B cell (primary cell): Measurements from ENCODE around the gene KIRREL1. TPM values are rescaled to one million over a fixed set of nuclear protein-coding genes. Genes with fewer than 3 reads are reported as not detected.

Experiments used
- ATAC-seq: fragments of 200-7000 bp; cut with Tn5 transposase; one replicate; pipeline ENCODE4 v1.10.0; 2021; ENCODE audit warnings: low read depth, mild to moderate bottlenecking, moderate number of reproducible peaks, moderate library complexity
- CTCF ChIA-PET: fragments of 350-600 bp; sonication (Branson Sonifier 250); formaldehyde crosslinking; loops from one replicate; lab custom pipeline; 2021; ENCODE audit warnings: antibody characterized with exemption, inconsistent platforms; lab: Charles Lee
- POLR2A ChIA-PET: fragments of 350-600 bp; sonication (Branson Sonifier 250); formaldehyde crosslinking; loops from one replicate; lab custom pipeline; 2021; ENCODE audit warnings: antibody characterized with exemption; lab: Charles Lee
- DNase-seq: peaks from one replicate; pipeline ENCODE4 v3.0.0; 2013
- H2AFZ ChIP-seq: 2 replicates; pipeline ENCODE4 v1.6.1; 2012; ENCODE audit warnings: mild to moderate bottlenecking, low read depth, low read length; ENCODE audit not compliant: insufficient read depth, poor library complexity, severe bottlenecking
- H3K27ac ChIP-seq, 2 donors: 1 replicate in 1 of 2; 2 replicates in 1 of 2; pipeline ENCODE4 v1.5.1; 2012 to 2013; ENCODE audit warnings: low read length in 2 of 2, mild to moderate bottlenecking in 2 of 2, moderate library complexity in 1 of 2
- H3K27me3 ChIP-seq, 4 experiments: fragments of 200-600 bp in 1 of 4; sonication (generic) in 1 of 4; replicated peaks in 1 of 4; 1 replicate in 2 of 4; 2 replicates in 2 of 4; pipeline versions ENCODE4 v1.6.1 to v1.7.0; 2013 to 2016; ENCODE audit warnings: low read length in 3 of 4, mild to moderate bottlenecking in 2 of 4, mixed read lengths in 1 of 4, moderate library complexity in 1 of 4; ENCODE audit not compliant: insufficient read depth in 4 of 4, control insufficient read depth in 3 of 4; ENCODE audit errors: control extremely low read depth in 1 of 4
- H3K36me3 ChIP-seq, 2 experiments: replicated peaks in 1 of 2; 1 replicate in 1 of 2; 2 replicates in 1 of 2; pipeline versions ENCODE4 v1.6.1 to v1.7.1; 2013; ENCODE audit warnings: low read length in 1 of 2; ENCODE audit not compliant: insufficient read depth in 2 of 2, control insufficient read depth in 1 of 2; ENCODE audit errors: control extremely low read depth in 1 of 2, extremely low read depth in 1 of 2
- H3K4me1 ChIP-seq, 2 donors: fragments of 200-600 bp in 1 of 2; sonication (generic) in 1 of 2; 1 replicate in 1 of 2; 2 replicates in 1 of 2; pipeline versions ENCODE4 v1.5.1 to v1.6.1; 2013 to 2017; ENCODE audit warnings: low read length in 2 of 2; ENCODE audit not compliant: control insufficient read depth in 2 of 2, insufficient read depth in 2 of 2
- H3K4me2 ChIP-seq: replicated peaks from 2 replicates; pipeline ENCODE3; 2012; ENCODE audit warnings: mild to moderate bottlenecking, low read depth, low read length; ENCODE audit not compliant: poor library complexity, severe bottlenecking
- H3K4me3 ChIP-seq, 5 experiments: fragments of 200-600 bp in 1 of 5; sonication (generic) in 1 of 5; 1 replicate in 3 of 5; 2 replicates in 2 of 5; pipeline versions ENCODE4 v1.5.1 to v1.7.0; 2011 to 2016; ENCODE audit warnings: low read length in 4 of 5, mild to moderate bottlenecking in 4 of 5, low read depth in 2 of 5, control low read depth in 1 of 5, moderate library complexity in 1 of 5; ENCODE audit not compliant: insufficient read depth in 1 of 5; ENCODE audit errors: control extremely low read depth in 1 of 5, extremely low read depth in 1 of 5
- H3K79me2 ChIP-seq: fragments of 200-600 bp; sonication (generic); one replicate; pipeline ENCODE4 v1.6.0; 2016; ENCODE audit warnings: low read length; ENCODE audit not compliant: control insufficient read depth, insufficient read depth
- H3K9ac ChIP-seq: fragments of 200-600 bp; sonication (generic); 2 replicates; pipeline ENCODE4 v1.6.1; 2017; ENCODE audit warnings: mild to moderate bottlenecking, low read length, moderate library complexity
- H3K9me3 ChIP-seq, 3 donors: one replicate each; pipeline versions ENCODE4 v1.6.1 to v1.7.1; 2013; ENCODE audit warnings: low read length in 2 of 3; ENCODE audit not compliant: control insufficient read depth in 2 of 3, insufficient read depth in 1 of 3; ENCODE audit errors: control extremely low read depth in 1 of 3
- H4K20me1 ChIP-seq: 2 replicates; pipeline ENCODE4 v1.6.0; 2012; ENCODE audit warnings: mild to moderate bottlenecking, low read length; ENCODE audit not compliant: insufficient read depth, control insufficient read depth, poor library complexity, severe bottlenecking
- H3K27ac Mint-ChIP-seq: one replicate; pipeline ENCODE4 v1.8.0; 2021; ENCODE audit warnings: mixed read lengths
- H3K27me3 Mint-ChIP-seq: one replicate; pipeline ENCODE4 v1.8.0; 2021; ENCODE audit warnings: mixed read lengths
- H3K4me1 Mint-ChIP-seq: one replicate; pipeline ENCODE4 v1.8.0; 2021; ENCODE audit warnings: mixed read lengths
- H3K4me3 Mint-ChIP-seq: one replicate; pipeline ENCODE4 v1.8.0; 2021; ENCODE audit warnings: mixed read lengths
- H3K9me3 Mint-ChIP-seq: one replicate; pipeline ENCODE4 v1.8.0; 2022; ENCODE audit warnings: mixed read lengths; ENCODE audit not compliant: insufficient read depth
- CTCF ChIP-seq: fragments of 200-600 bp; IDR thresholded peaks from one replicate; pipeline ENCODE4 v1.8.0; 2022; ENCODE audit warnings: antibody characterized with exemption, mild to moderate bottlenecking
- EZH2 ChIP-seq: IDR thresholded peaks from 2 replicates; pipeline ENCODE4 v1.6.1; 2012; ENCODE audit warnings: borderline replicate concordance, low read depth, mild to moderate bottlenecking, moderate library complexity, low read length; ENCODE audit not compliant: insufficient read depth, poor library complexity, severe bottlenecking
- WGBS: methylation state at CpG from one replicate; pipeline ENCODE4 v1.1.5; 2013; ENCODE audit warnings: missing lambda C conversion rate; ENCODE audit not compliant: insufficient coverage; 5-methylcytosine and 5-hydroxymethylcytosine counted together
- intact Hi-C: fragments of 100-400 bp; cut with micrococcal nuclease; formaldehyde crosslinking; loops from one replicate; pipeline ENCODE4 v1.10.0; 2022
- polyA plus RNA-seq: library from polyadenylated mRNA; depleted of rRNA; stranded (reverse); fragments of >200 nt; gene quantifications from 2 replicates; pipeline ENCODE4 v1.2.3, GENCODE V29; 2012
- total RNA-seq, 2 donors: library from RNA; stranded (reverse); fragments of 120-200 nt in 1 of 2; gene quantifications; 1 replicate in 1 of 2; 2 replicates in 1 of 2; pipeline versions ENCODE4 v1.2.3 to v1.2.4, GENCODE V29; 2013 to 2022

The KIRREL1 gene
- total and polyA plus RNA-seq, 2 donors (not counting 1 experiment from before 2014, with no cell fraction given) = not detected

DNA sequence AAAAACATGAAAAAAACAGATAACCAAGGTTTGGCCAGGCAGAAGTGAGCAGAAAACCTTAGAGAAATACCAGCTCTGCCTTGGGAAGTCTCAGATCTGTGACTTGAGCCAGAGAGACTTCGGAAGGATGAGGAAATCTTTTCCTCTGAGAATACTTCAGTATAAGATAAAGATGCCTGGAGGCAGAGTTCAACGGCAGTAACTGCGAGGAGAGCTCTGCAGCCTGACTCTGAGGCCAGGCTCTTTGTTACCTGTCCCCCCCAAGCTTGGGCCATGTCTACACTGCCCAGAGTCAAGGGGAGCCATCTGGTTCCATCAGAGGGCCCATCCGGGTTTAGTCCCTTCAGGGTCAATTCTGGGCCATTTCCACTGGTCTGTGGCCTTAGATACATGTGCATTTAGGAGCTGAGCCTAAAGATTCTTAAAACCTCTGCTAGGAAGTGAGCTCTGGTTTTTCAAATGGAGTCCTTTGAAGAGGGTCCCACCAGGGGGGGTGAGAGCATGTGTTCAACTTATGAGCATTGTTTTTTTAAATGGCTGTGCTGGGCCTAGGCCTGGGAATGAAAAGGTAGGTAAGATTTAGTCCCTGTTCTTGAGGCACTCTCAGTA lies 8.7 kb downstream of the KIRREL1 start:
- no peak overlapping the region for H3K4me2 ChIP-seq
- Mint-ChIP-seq H3K4me1 (no peaks in the 10 kb centered on the region), H3K9me3 (no peaks in the 10 kb centered on the region), H3K4me3 (no peak overlapping the region), H3K27me3 (peaks cover 28% of the 10 kb centered on the region), H3K27ac (no peak overlapping the region)
- ATAC-seq = no peak
- ChIA-PET CTCF (interaction anchor here (1.4 to 3.8 kb wide), 2 partner anchors 11 to 120 kb away, joined by 3 to 23 read pairs; no protein-coding TSS in a partner anchor), POLR2A (no interaction called here)
- H3K4me3 ChIP-seq = no peak overlapping the region
- TF ChIP-seq EZH2 (no peak), CTCF (no peak)
- peaks cover 0 to 12% (median 0%) of the 10 kb centered on the region in 4 experiments for H3K27me3 ChIP-seq
- no peaks in the 10 kb centered on the region for H3K36me3 ChIP-seq
- no peaks in the 10 kb centered on the region for H3K4me1 ChIP-seq
- DNase-seq = no peak
- no peaks in the 10 kb centered on the region for H3K9me3 ChIP-seq
- H4K20me1 ChIP-seq = no peaks in the 10 kb centered on the region
- no peak overlapping the region for H3K9ac ChIP-seq
- no peaks in the 10 kb centered on the region for H3K79me2 ChIP-seq
- H2AFZ ChIP-seq = no peak overlapping the region
- no peak overlapping the region for H3K27ac ChIP-seq
- intact Hi-C loops = no loop called here
- WGBS = 90% methylated on average over 3 of the region's 4 CpGs

GRCh38 chr1:158002631-158003405 lies 9.4 kb downstream of the KIRREL1 start:
- DNase-seq (no peak), ATAC-seq (no peak)
- Histone ChIP-seq H3K27me3 (peaks cover 0 to 8% (median 0%) of the 10 kb centered on the region in 4 experiments), H3K9ac (no peak overlapping the region), H3K4me1 (no peaks in the 10 kb centered on the region), H3K79me2 (no peaks in the 10 kb centered on the region), H3K27ac (no peak overlapping the region), H3K9me3 (no peaks in the 10 kb centered on the region), H3K4me3 (no peak overlapping the region), H2AFZ (no peak overlapping the region), H3K36me3 (no peaks in the 10 kb centered on the region), H3K4me2 (no peak overlapping the region), H4K20me1 (no peaks in the 10 kb centered on the region)
- Mint-ChIP-seq H3K27ac (no peak overlapping the region), H3K27me3 (peaks cover 27% of the 10 kb centered on the region), H3K4me3 (no peak overlapping the region), H3K9me3 (no peaks in the 10 kb centered on the region), H3K4me1 (no peaks in the 10 kb centered on the region)
- CTCF ChIA-PET = interaction anchor here (1.4 to 3.8 kb wide), 2 partner anchors 11 to 119 kb away, joined by 3 to 23 read pairs; no protein-coding TSS in a partner anchor
- intact Hi-C loops = no loop called here
- POLR2A ChIA-PET = no interaction called here
- 92% methylated on average over 9 of the region's 14 CpGs for WGBS
- TF ChIP-seq CTCF = no peak
- TF ChIP-seq EZH2 = no peak
